Large intestine (tissue), 3 donors: ENCODE data around the gene MDM2. TPM values are rescaled to one million over a fixed set of nuclear protein-coding genes. Genes with fewer than 3 reads are reported as not detected.
"Not testable (repeated sequence)": the region's sequence is repeated elsewhere in the genome, so short reads cannot be mapped to it uniquely, and the experiment has no call there.

Source experiments
- DNase-seq, 2 donors: peaks; one replicate each; pipeline versions ENCODE4 v3.0.0 to v3.0.0-alpha.2; 2013
- H3K27ac ChIP-seq: one replicate; pipeline ENCODE4 v1.5.1; 2013; ENCODE audit warnings: low read length
- H3K27me3 ChIP-seq: 2 replicates; pipeline ENCODE4 v1.6.1; 2013; ENCODE audit warnings: low read length; ENCODE audit not compliant: control insufficient read depth, insufficient read depth
- H3K36me3 ChIP-seq: 2 replicates; pipeline ENCODE4 v1.6.1; 2013; ENCODE audit warnings: low read length; ENCODE audit not compliant: control insufficient read depth, insufficient read depth
- H3K4me1 ChIP-seq: one replicate; pipeline ENCODE4 v1.6.1; 2013; ENCODE audit warnings: low read length; ENCODE audit not compliant: control insufficient read depth, insufficient read depth
- H3K4me3 ChIP-seq: one replicate; pipeline ENCODE4 v1.5.1; 2013; ENCODE audit warnings: low read length
- H3K9me3 ChIP-seq: one replicate; pipeline ENCODE4 v1.6.1; 2013; ENCODE audit warnings: mild to moderate bottlenecking, low read depth, low read length, moderate library complexity; ENCODE audit not compliant: control insufficient read depth
- WGBS: methylation state at CpG from one replicate; pipeline ENCODE4 v1.1.5; 2013; ENCODE audit warnings: low lambda C conversion rate; ENCODE audit not compliant: insufficient coverage; 5-methylcytosine and 5-hydroxymethylcytosine counted together
- polyA plus RNA-seq: library from polyadenylated mRNA; unstranded; fragments of 120-200 nt; gene quantifications from one replicate; pipeline ENCODE4 v1.2.1, GENCODE V29; 2013

MDM2 gene
- polyA plus RNA-seq, 1 donor = 34.9 TPM

DNA sequence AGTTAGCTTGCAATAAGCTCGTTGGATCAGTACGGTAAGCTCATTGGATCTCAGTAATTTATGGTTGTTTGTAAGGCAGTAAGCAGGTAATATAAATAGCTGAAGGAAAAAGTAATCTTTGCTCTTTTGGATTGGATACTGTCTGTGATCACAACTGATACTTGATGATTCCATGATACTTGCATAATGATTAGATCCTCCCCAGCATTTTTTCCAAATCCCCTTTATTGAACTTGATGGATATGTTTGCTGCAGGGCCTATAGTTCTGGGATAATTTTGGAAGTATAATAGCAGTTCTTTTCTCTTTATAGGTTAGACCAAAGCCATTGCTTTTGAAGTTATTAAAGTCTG, 5.2 kb downstream of the MDM2 start:
- Histone ChIP-seq H3K27me3 (no peaks in the 10 kb centered on the region), H3K9me3 (no peaks in the 10 kb centered on the region), H3K4me3 (no peak overlapping the region), H3K36me3 (peaks cover 42% of the 10 kb centered on the region), H3K4me1 (peaks cover 4% of the 10 kb centered on the region), H3K27ac (peak overlapping the region; percentile 2)
- DNase-seq = no peak
- WGBS = no CpG with 5 or more reads among the region's 2 CpGs

DNA sequence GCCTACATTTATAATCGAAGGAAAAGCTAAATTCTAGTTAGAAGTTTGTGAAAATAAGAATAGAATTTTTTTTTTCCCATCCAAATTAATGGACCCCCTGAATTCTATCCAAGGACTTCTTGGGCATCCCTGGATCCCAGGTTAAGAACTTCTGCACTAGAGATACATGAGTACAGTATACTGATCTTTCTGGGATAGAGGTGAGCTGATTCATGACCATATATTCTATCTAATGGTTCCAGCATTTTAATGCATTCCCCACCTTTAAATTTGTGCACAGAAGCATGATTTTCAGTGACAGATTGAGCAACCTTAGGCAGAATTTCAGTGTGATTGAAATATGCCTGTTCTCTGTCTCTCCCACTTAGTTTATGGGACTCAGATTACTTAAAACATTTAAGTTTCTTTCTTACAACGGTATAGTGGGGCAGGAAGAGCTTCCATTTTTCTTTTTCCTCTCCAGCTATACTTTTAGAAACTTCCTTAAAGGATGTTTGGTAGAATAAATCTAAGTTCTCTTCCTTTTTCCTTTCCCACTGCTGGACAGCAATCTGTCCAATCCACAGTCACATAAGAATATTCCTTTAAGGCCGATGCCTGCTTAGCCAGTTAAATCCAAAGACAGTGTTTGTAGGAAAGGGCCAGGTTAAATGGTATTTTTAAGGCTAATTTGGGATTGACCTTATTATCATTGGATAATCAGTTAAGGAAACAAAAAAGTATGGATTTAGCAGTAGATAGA, 6.7 kb downstream of the MDM2 start:
- DNase-seq = no peak
- Histone ChIP-seq H3K27ac (no peak overlapping the region), H3K4me3 (no peak overlapping the region), H3K4me1 (peaks cover 4% of the 10 kb centered on the region), H3K27me3 (no peaks in the 10 kb centered on the region), H3K9me3 (no peaks in the 10 kb centered on the region), H3K36me3 (peaks cover 50% of the 10 kb centered on the region)
- 94% methylated on average over 3 of the region's 3 CpGs for WGBS

DNA sequence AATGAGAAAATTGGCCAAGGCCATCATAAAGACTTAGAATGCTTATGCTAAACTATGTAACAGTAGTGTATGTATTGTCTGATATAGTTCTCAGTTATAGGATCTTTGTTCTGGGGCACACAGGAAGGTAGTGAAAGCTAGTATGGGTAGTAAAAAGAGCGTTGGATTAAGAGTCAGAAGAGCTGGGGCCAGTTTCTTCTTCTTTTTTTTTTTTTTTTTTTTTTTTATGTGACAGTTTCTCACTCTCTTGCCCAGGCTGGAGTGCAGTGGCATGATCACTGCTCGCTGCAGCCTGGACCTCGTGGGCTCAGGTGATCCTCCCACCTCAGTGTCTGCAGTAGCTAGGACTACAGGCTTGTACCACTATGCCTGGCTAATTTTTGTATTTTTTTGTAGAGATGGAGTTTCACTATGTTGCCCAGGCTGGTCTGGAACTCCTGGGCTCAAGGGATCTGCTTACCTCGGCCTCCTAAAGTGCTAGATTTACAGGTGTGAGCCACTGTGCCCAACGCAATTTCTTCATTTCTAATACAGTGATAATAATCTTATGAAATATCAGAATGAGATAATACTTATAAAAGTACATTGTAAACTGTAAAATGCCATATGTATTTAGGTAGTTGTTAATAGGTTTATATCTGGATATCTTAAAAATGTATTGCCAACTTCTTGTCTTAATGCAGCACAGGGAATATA, 7.4 kb downstream of the MDM2 start:
- no peak overlapping the region for H3K4me3 ChIP-seq
- no peak for DNase-seq
- H3K4me1 ChIP-seq = peaks cover 4% of the 10 kb centered on the region
- peaks cover 47% of the 10 kb centered on the region for H3K36me3 ChIP-seq
- no peaks in the 10 kb centered on the region for H3K27me3 ChIP-seq
- no peaks in the 10 kb centered on the region for H3K9me3 ChIP-seq
- WGBS = 100% methylated on average over 1 of the region's 5 CpGs
- no peak overlapping the region for H3K27ac ChIP-seq

GRCh38 chr12:68815928-68816800, 8.2 kb downstream of the MDM2 start:
- Histone ChIP-seq H3K4me3 (no peak overlapping the region), H3K27ac (no peak overlapping the region), H3K27me3 (no peaks in the 10 kb centered on the region), H3K36me3 (peaks cover 51% of the 10 kb centered on the region), H3K9me3 (no peaks in the 10 kb centered on the region), H3K4me1 (peaks cover 4% of the 10 kb centered on the region)
- WGBS = no CpG with 5 or more reads among the region's 8 CpGs
- no peak for DNase-seq

- not testable (repeated sequence) for H3K9me3 ChIP-seq, H3K4me3 ChIP-seq, H3K4me1 ChIP-seq, DNase-seq, H3K27me3 ChIP-seq, H3K27ac ChIP-seq
- WGBS = no CpG with 5 or more reads among the region's 13 CpGs
- peaks cover 58% of the 10 kb centered on the region for H3K36me3 ChIP-seq
These were observed 11.5 kb downstream of the MDM2 start for GRCh38 chr12:68819481-68819880.

DNA sequence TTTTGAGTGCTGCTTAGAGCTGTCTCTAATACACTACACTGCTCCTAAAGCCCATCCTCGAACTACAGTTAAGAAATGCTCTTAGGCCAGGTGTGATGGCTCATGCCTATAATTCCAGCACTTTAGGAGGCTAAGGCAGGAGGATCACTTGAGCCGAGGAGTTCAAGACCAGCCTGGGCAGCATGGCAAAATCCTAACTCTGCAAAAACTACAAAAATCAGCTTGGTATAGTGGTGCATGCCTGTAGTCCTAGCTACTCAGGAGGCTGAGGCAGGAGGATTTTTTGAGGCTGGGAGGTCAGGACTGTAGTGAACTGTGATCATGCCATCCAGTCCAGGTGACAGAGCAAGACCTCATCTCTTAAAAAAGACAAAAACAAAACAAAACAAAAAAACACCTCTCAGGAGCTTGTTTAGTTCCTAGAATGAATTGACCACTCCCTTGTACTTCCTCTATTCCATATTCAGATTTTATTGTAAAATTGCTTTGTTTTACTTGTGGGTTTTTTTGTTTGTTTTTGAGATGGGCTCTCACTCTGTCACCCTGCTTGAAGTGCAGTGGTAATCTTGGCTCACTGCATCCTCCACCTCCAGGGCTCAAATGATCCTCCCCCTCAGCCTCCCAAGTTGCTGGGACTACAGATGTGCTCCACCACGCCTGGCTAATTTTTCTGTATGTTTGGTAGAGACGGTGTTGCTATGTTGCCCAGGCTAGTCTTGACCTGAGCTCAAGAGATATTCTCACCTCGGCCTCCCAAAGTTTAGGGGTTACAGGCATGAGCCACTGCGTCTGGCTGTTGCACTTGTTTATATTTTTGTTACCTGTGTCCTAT, 13.6 kb downstream of the MDM2 start:
- H3K36me3 ChIP-seq = peaks cover 61% of the 10 kb centered on the region
- no peak overlapping the region for H3K27ac ChIP-seq
- H3K4me3 ChIP-seq = no peak overlapping the region
- H3K9me3 ChIP-seq = no peaks in the 10 kb centered on the region
- H3K27me3 ChIP-seq = no peaks in the 10 kb centered on the region
- WGBS = no CpG with 5 or more reads among the region's 6 CpGs
- DNase-seq = no peak
- H3K4me1 ChIP-seq = no peaks in the 10 kb centered on the region

GRCh38 chr12:68823696-68824095, 15.7 kb downstream of the MDM2 start:
- WGBS = 89% methylated on average over 1 of the region's 3 CpGs
- no peaks in the 10 kb centered on the region for H3K4me1 ChIP-seq
- no peaks in the 10 kb centered on the region for H3K9me3 ChIP-seq
- no peaks in the 10 kb centered on the region for H3K27me3 ChIP-seq
- no peak overlapping the region for H3K27ac ChIP-seq
- peaks cover 58% of the 10 kb centered on the region for H3K36me3 ChIP-seq
- no peak overlapping the region for H3K4me3 ChIP-seq
- DNase-seq = no peak

DNA sequence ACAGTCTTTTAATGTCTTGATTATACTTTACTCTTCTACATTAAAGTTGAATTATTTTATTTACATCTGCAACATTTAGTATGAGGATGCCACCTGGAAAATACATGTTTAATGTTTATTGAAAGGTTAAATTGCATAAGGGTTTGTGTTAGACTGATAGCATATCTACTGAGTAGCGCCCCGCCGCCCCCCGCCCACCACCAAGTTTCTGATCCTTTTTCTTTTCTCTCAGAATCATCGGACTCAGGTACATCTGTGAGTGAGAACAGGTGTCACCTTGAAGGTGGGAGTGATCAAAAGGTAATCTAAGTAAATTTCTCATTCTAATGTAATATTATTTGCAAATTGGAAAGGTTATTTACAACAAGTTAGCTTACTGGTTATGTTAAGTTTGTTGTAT, 16.2 kb downstream of the MDM2 start:
- Histone ChIP-seq H3K4me1 (no peaks in the 10 kb centered on the region), H3K36me3 (peaks cover 58% of the 10 kb centered on the region), H3K27me3 (no peaks in the 10 kb centered on the region), H3K27ac (no peak overlapping the region), H3K4me3 (no peak overlapping the region), H3K9me3 (no peaks in the 10 kb centered on the region)
- DNase-seq = no peak
- no CpG with 5 or more reads among the region's 5 CpGs for WGBS

GRCh38 chr12:68824597-68825250, 16.7 kb downstream of the MDM2 start:
- no peak for DNase-seq
- peaks cover 55% of the 10 kb centered on the region for H3K36me3 ChIP-seq
- no peaks in the 10 kb centered on the region for H3K9me3 ChIP-seq
- H3K4me3 ChIP-seq = no peak overlapping the region
- H3K27ac ChIP-seq = no peak overlapping the region
- H3K27me3 ChIP-seq = no peaks in the 10 kb centered on the region
- no peaks in the 10 kb centered on the region for H3K4me1 ChIP-seq
- WGBS = 100% methylated on average over 2 of the region's 16 CpGs
